Measurements from ENCODE around the gene PLEKHB2.
"Not testable (repeated sequence)": the region's sequence is repeated elsewhere in the genome, so short reads cannot be mapped to it uniquely, and the experiment has no call there.

PLEKHB2 gene

DNA sequence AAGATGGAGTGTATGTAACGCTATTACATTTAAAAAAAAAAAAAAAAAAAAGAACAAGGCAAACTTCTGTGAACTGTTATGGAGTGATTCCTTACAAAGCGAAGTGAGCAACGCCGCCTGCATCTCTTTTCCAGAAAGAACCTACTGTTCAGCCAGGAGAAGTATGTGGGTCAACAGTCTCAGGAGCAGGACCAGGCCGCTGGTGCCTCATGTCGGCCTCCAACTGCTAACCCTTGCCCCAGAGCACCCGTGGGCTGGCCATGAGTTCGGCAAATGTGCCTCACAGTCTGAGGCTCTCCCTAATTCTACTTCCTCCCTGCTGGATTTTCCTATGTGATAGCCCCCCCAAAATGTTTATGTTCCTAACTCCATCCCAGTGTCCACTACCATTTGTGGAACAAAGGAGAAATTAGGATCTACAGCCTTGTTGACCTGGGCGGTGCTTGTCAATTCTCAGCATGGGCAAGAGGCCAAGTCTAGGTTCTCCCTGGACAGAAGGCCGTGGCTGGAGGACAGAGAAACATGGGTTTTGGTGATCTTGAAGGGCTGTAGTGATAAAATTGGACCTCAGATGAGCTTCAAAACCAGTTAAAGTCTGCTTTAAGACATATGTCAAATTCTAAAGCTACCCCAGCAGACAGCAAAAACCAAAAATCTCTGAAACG is 27.8 kb upstream of the PLEKHB2 start:
- H3K4me1 Mint-ChIP-seq = peaks cover 65% of the 10 kb centered on the region
- no peaks in the 10 kb centered on the region for H3K27me3 Mint-ChIP-seq
- DNase-seq (ENCODE audit: low spot score in 2 of 2) (no peak), ATAC-seq (replicated peaks; ENCODE audit: extremely low read depth, poor library complexity, severe bottlenecking) (no peak)
- no peak overlapping the region for H3K4me3 Mint-ChIP-seq
- peak overlapping the region; percentile 25 for H3K27ac Mint-ChIP-seq (ENCODE audit: low read depth)
- H3K36me3 Mint-ChIP-seq (ENCODE audit: insufficient read depth) = peaks cover 73% of the 10 kb centered on the region
- no peaks in the 10 kb centered on the region for H3K9me3 Mint-ChIP-seq

DNA sequence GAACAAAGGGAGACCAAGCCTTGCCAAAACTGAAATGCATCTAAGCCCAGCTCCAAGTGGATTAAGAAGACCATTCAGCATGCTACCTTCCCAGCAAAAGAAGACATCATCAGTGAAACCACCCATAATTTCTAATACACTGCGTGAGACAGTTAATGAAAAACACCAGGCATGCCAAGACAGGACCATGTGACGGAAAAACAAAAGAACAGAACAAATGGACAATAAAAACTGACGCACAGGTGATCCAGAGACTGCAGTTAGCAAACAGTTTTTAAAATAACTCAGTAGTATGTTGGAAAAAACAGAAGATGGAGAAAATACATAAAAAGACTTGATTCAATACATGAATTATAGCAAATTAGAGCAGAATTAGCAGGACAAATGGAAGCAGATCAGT is 27.2 kb upstream of the PLEKHB2 start:
- Mint-ChIP-seq H3K36me3 (ENCODE audit: insufficient read depth) (peaks cover 69% of the 10 kb centered on the region), H3K9me3 (no peaks in the 10 kb centered on the region), H3K27me3 (no peaks in the 10 kb centered on the region), H3K27ac (ENCODE audit: low read depth) (peak overlapping the region; percentile 7), H3K4me1 (peaks cover 65% of the 10 kb centered on the region), H3K4me3 (no peak overlapping the region)
- no peak for ATAC-seq (replicated peaks; ENCODE audit: extremely low read depth, poor library complexity, severe bottlenecking)
- DNase-seq (ENCODE audit: low spot score in 2 of 2) = no peak

DNA sequence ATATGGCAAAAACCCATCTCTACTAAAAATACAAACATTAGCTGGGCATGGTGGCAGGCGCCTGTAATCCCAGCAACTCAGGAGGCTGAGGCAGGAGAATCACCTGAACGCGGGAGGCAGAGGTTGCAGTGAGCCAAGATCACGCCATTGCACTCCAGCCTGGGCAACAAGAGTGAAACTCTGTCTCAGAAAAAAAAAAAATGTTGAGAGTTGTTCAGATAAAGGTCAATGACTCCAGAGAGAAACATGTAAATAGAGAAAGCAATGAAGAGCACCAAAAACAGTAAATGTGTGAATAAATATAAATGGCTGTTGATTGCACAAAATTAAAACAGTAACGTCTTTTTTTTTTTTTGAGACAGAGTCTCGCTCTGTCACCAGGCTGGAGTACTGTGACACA is 25.2 kb upstream of the PLEKHB2 start:
- H3K9me3 Mint-ChIP-seq; DNase-seq (ENCODE audit: low spot score in 2 of 2); ATAC-seq (replicated peaks; ENCODE audit: extremely low read depth, poor library complexity, severe bottlenecking); H3K27me3 Mint-ChIP-seq: not testable (repeated sequence)
- H3K4me3 Mint-ChIP-seq = peak overlapping the region; percentile 55
- H3K4me1 Mint-ChIP-seq = peaks cover 62% of the 10 kb centered on the region
- peaks cover 60% of the 10 kb centered on the region for H3K36me3 Mint-ChIP-seq (ENCODE audit: insufficient read depth)
- H3K27ac Mint-ChIP-seq (ENCODE audit: low read depth) = peak overlapping the region; percentile 44

DNA sequence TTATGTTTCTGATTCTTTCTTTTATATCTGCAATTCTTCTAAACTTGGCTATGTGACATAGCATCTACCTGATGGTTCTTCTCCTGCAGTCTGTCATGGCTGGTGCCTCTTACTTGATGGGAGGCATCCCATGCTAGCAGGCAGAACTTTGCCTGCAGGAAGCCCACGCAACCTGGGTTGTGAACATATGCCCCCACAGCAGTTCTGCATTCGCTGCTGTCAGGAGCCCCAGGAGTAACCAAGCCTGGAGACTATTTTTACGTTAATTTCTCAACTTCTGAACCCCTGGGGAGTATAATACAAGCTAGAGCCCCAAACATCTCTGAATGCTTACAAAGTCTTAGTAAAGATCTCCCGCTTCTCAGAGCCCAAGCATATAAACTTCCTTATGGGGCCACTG is 23.9 kb upstream of the PLEKHB2 start:
- DNase-seq (ENCODE audit: low spot score in 2 of 2) (no peak), ATAC-seq (replicated peaks; ENCODE audit: extremely low read depth, poor library complexity, severe bottlenecking) (no peak)
- Mint-ChIP-seq H3K27me3 (no peaks in the 10 kb centered on the region), H3K4me1 (peaks cover 66% of the 10 kb centered on the region), H3K4me3 (no peak overlapping the region), H3K36me3 (ENCODE audit: insufficient read depth) (peaks cover 58% of the 10 kb centered on the region), H3K27ac (ENCODE audit: low read depth) (no peak overlapping the region), H3K9me3 (no peaks in the 10 kb centered on the region)

DNA sequence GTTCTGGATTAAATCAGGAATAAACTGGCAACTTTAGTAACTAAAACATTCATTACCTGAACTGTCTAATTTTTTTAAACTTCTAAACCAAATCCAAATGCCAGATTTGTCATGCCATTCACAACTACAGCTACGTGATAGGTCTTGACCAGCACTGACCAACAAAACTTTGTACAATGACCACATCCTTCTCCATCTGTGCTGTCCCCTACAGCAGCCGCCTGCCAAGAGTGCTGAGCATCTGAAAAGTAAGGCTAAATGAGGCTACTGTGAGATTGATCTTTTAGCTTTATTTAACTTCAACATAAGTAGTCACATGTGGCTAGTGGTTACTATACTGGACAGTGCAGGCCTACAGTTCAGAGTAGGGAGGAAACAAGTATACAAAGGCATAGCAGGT is 19.5 kb upstream of the PLEKHB2 start:
- Mint-ChIP-seq H3K27ac (ENCODE audit: low read depth) (no peak overlapping the region), H3K36me3 (ENCODE audit: insufficient read depth) (peaks cover 53% of the 10 kb centered on the region), H3K27me3 (no peaks in the 10 kb centered on the region), H3K4me3 (no peak overlapping the region), H3K9me3 (no peaks in the 10 kb centered on the region), H3K4me1 (peaks cover 54% of the 10 kb centered on the region)
- no peak for DNase-seq (ENCODE audit: low spot score in 2 of 2)
- ATAC-seq (replicated peaks; ENCODE audit: extremely low read depth, poor library complexity, severe bottlenecking) = no peak

DNA sequence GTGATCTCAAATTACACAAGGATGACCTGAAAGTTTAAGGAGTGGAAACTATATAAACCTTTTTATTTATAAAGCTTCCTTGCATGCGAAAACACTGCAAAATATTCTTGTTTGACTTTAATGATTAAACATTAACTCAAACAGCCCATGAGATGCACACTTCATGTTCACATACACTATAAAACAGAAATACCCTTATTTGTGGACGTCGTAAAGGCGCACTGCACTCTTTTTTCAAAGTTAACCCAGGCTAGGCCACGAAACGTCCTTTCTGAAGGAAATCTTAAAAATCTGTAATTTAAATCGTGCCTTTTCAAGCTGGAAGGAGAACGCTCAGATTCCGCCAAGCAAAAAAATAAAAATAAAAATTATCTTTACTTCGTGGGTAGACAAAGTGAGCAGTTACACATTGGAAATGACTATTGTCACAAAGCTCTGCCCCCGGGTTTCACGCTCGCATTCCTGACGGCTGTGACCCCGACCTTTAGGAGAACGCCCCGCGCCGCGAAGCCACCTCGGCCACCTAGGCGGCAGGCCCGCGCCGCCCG is 12.6 kb upstream of the PLEKHB2 start:
- ATAC-seq (replicated peaks; ENCODE audit: extremely low read depth, poor library complexity, severe bottlenecking) = peak; percentile 2
- Mint-ChIP-seq H3K27ac (ENCODE audit: low read depth) (peak overlapping the region; percentile 41), H3K27me3 (no peaks in the 10 kb centered on the region), H3K4me3 (peak overlapping the region; percentile 94), H3K4me1 (peaks cover 19% of the 10 kb centered on the region), H3K36me3 (ENCODE audit: insufficient read depth) (peaks cover 35% of the 10 kb centered on the region), H3K9me3 (no peaks in the 10 kb centered on the region)
- DNase-seq (ENCODE audit: low spot score in 2 of 2) = no peak

DNA sequence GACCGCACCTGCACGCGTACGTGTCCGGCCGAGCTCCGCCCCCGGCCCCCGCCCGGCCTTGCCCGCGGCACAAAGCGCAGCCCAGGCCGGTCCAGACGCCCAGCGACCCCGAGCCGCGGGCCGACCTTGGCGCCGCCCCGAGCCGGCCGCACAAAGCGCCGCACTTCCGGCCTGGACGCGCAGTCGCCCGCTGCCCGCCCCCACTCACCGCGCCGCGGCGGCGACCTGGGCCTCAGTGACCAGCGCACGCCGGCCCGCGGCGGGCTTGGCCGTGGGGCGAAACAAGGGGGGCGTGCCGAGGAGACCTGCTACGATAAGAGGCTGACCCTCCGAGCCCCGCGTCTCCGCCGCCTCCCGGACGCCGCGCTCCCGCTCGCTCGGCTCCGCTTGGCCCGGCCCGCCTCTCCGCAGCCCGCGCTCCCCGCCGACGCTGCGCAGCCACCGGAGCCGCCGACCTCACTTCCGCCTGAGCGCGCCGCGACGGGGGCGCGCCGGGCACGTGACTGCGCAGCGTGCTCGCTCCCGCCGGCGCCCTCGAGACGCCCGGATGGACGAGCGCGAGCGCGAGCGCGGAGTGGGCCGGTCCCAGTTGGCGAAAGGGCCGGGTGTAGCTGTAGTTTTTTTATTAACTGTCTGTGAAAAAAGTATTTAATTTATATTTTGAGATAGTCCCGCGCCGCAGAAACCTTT is 12.0 kb upstream of the PLEKHB2 start, which contains the start of gene FAM168B:
FAM168B (minus strand) TSS at position 455 of the 690 bp plus-strand sequence. CDS start 10,814 bp downstream, outside the sequence.
- peak within 1 kb of the TSS; percentile 95 for H3K27ac Mint-ChIP-seq (ENCODE audit: low read depth)
- ATAC-seq (replicated peaks; ENCODE audit: extremely low read depth, poor library complexity, severe bottlenecking) (peak; percentile 84), DNase-seq (ENCODE audit: low spot score in 2 of 2) (peak; percentile 83 to 84)
- H3K27me3 Mint-ChIP-seq = no peaks in the 10 kb centered on the region
- H3K36me3 Mint-ChIP-seq (ENCODE audit: insufficient read depth) = peaks cover 29% of the 10 kb centered on the region
- peaks cover 19% of the 10 kb centered on the region for H3K4me1 Mint-ChIP-seq
- H3K4me3 Mint-ChIP-seq = peak within 1 kb of the TSS; percentile 94
- no peaks in the 10 kb centered on the region for H3K9me3 Mint-ChIP-seq

DNA sequence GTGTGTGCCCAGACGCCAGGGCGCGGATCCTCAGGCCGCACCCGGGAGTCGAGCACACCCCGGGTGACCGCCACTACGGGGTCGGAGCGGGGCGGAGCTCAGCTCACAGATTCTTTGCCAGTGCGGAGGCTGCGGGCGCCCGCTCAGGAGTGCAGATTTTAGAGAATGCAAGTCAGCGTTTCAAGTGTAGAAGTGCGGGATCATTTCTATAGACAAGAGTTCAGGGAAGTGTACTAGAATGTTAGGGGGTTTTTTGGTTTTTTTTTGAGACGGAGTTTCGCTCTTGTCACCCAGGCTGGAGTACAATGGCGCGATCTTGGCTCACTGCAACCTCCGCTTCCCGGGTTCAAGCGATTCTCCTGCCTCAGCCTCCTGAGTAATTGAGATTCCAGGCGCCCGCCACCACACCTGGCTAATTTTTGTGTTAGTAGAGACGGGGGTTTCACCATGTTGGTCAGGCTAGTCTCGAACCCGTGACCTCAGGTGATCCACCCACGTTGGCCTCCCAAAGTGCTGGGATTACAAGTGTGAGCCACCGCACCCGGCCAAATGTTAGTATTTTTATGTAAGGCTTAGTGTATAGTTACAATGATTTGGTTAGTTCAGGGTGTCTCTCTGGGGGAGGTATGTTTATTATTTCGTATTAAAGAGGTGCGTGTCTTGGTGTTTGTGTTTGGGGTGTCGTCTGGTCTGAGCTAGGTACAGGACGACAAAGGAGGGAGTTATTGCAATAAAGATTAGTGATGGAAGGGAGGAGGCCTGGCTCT is 11.3 kb upstream of the PLEKHB2 start:
- no peaks in the 10 kb centered on the region for H3K9me3 Mint-ChIP-seq
- peak overlapping the region; percentile 95 for H3K27ac Mint-ChIP-seq (ENCODE audit: low read depth)
- no peaks in the 10 kb centered on the region for H3K27me3 Mint-ChIP-seq
- H3K36me3 Mint-ChIP-seq (ENCODE audit: insufficient read depth) = peaks cover 24% of the 10 kb centered on the region
- peak overlapping the region; percentile 94 for H3K4me3 Mint-ChIP-seq
- peaks cover 14% of the 10 kb centered on the region for H3K4me1 Mint-ChIP-seq
- DNase-seq (ENCODE audit: low spot score in 2 of 2) (no peak), ATAC-seq (replicated peaks; ENCODE audit: extremely low read depth, poor library complexity, severe bottlenecking) (peak; percentile 74)

DNA sequence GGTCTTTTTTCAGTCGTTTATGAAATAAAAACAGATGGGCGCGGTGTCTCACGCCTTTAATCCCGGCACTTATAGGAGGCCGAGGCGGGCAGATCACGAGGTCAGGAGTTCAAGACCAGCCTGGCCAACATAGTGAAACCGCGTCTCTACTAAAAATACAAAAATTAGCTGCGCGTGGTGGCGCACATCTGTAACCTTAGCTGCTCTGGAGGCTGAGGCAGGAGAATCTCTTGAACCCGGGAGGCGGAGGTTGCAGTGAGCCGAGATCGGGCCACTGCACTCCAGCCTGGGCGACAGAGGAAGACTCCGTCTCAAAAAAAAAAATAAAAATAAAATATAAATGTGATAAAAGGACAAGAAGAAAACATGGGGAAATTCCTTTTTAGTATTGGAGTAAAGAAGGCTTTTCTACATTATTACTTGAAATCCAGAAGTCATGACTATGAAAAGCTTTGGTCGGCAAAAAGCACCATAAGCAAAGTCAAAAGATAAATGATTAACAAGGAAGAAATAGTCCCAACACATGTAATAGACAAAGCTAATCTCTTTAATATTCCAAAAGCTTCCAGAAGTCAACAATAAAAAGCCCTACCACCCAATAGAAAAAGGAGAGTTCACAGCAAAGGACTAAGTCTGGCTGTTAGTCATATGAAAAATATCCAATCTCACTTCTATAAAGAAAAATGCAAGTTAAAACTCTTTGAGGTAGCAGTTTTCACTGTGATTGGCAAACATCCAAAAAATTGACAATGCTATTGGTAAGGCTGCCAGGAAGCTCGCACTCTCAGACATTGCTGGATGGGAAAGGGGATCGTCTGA is 10.5 kb upstream of the PLEKHB2 start:
- Mint-ChIP-seq H3K27me3 (no peaks in the 10 kb centered on the region), H3K4me1 (peaks cover 10% of the 10 kb centered on the region), H3K27ac (ENCODE audit: low read depth) (peak overlapping the region; percentile 95), H3K9me3 (no peaks in the 10 kb centered on the region), H3K4me3 (peak overlapping the region; percentile 94), H3K36me3 (ENCODE audit: insufficient read depth) (peaks cover 17% of the 10 kb centered on the region)
- DNase-seq (ENCODE audit: low spot score in 2 of 2) (no peak), ATAC-seq (replicated peaks; ENCODE audit: extremely low read depth, poor library complexity, severe bottlenecking) (no peak)

DNA sequence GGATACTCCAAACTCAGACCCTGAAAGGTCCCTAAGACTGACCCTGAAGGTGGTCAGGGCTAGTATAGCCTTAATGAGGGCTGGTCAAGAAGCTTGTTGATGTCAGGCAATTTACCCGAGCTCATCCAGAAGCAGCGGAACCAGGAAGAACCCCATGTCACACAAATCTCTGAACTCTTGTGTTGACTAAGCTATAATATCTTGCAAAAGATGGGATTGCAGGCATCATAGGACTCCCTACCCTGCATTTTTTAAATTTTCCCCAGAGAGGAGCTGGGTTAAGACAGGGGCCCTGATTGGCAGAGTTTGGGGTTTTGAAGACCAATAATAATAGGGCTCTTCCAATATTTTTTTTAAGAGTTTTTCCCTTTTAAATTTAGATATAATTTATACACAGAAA is 2.0 kb upstream of the PLEKHB2 start:
- DNase-seq (ENCODE audit: low spot score in 2 of 2) (no peak), ATAC-seq (replicated peaks; ENCODE audit: extremely low read depth, poor library complexity, severe bottlenecking) (no peak)
- H3K27ac Mint-ChIP-seq (ENCODE audit: low read depth) = no peak overlapping the region
- H3K27me3 Mint-ChIP-seq = no peaks in the 10 kb centered on the region
- H3K36me3 Mint-ChIP-seq (ENCODE audit: insufficient read depth) = peaks cover 17% of the 10 kb centered on the region
- H3K4me3 Mint-ChIP-seq = no peak overlapping the region
- H3K4me1 Mint-ChIP-seq = peaks cover 38% of the 10 kb centered on the region
- no peaks in the 10 kb centered on the region for H3K9me3 Mint-ChIP-seq

DNA sequence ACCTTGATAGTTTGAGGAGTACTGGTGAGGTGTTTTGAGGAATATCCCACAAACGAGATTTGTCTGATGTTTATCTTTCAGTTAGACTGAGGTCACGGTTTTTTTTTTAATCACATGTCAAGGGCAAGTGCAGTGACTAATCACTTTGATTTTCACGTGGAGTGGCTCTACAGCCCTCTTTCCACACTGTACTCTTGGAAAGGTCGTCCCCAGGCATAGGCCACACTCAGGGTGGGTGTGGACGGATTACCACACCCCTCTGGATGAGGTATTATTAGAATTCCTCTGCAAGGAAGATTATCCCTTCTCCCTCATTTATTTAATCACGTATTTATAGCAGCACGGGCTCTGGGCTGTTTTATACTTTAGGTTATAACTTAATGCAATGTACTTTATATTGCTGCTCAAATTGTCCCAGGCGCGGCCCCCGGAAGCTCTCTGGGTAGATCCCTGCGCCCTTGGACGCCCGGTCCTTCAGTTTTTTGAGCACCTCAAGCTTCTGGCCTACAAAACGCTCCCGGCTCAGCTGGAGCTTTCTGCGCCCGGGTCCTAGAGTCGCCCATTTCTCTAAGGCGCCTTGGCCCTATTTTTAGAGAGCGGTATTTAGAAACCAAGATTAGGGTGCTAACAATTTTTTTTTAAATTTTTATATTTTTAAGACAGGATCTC is 515 bp upstream of the PLEKHB2 start:
- peak overlapping the region; percentile 93 for H3K4me3 Mint-ChIP-seq
- H3K9me3 Mint-ChIP-seq = no peaks in the 10 kb centered on the region
- ATAC-seq (replicated peaks; ENCODE audit: extremely low read depth, poor library complexity, severe bottlenecking) = peak; percentile 76
- H3K36me3 Mint-ChIP-seq (ENCODE audit: insufficient read depth) = peaks cover 17% of the 10 kb centered on the region
- H3K27ac Mint-ChIP-seq (ENCODE audit: low read depth) = peak overlapping the region; percentile 98
- peaks cover 42% of the 10 kb centered on the region for H3K4me1 Mint-ChIP-seq
- H3K27me3 Mint-ChIP-seq = no peaks in the 10 kb centered on the region
- peak in 1 of 2 donors; percentile 17 for DNase-seq (ENCODE audit: low spot score in 2 of 2)

All from central memory CD8-positive, alpha-beta T cell (primary cell).